ENCODE results near the gene IVD. TPM values are rescaled to one million over a fixed set of nuclear protein-coding genes. Genes with fewer than 3 reads are reported as not detected.

IVD gene
- total and polyA plus RNA-seq, 9 of the 15 experiments (the other 6 are each of a cell fraction or from before 2014, with no cell fraction given): 0.15 to 4.5 (median 2.4) TPM

GRCh38 chr15:40364251-40364650 lies 41.3 kb upstream of the IVD start:
- Histone ChIP-seq H3K4me3 (no peak overlapping the region), H3K9me3 (replicated peaks; ENCODE audit: control insufficient read depth, insufficient read depth, low read depth, low read length) (no peaks in the 10 kb centered on the region), H3K79me2 (ENCODE audit: control insufficient read depth, insufficient read depth, low read length) (no peaks in the 10 kb centered on the region), H3K27me3 (ENCODE audit: control insufficient read depth in 2 of 2, insufficient read depth in 2 of 2, low read length in 2 of 2) (peaks cover 0 to 10% of the 10 kb centered on the region in 2 experiments; a peak in 2 of 5 replicates), H3K9ac (ENCODE audit: insufficient read depth in 1 of 2, low read depth in 2 of 2, low read length in 2 of 2) (no peak overlapping the region), H3K27ac (ENCODE audit: extremely low read depth, low read depth, low read length) (no peak overlapping the region), H3K36me3 (ENCODE audit: control insufficient read depth, insufficient read depth, low read length) (no peaks in the 10 kb centered on the region), H3K4me1 (replicated peaks in 1 of 2; ENCODE audit: control insufficient read depth in 2 of 2, insufficient read depth in 2 of 2, low read length in 2 of 2) (peaks cover 9 to 37% of the 10 kb centered on the region in 2 experiments), H3K4me2 (ENCODE audit: insufficient read depth, low read length) (no peak overlapping the region), H3K9me1 (ENCODE audit: control insufficient read depth, insufficient read depth, low read length) (no peaks in the 10 kb centered on the region), H4K20me1 (replicated peaks; ENCODE audit: control insufficient read depth, insufficient read depth, low read length) (no peaks in the 10 kb centered on the region), H2AFZ (ENCODE audit: low read depth, low read length) (no peak overlapping the region)
- peak; percentile 32 for FAIRE-seq
- BruUV-seq (replicated peaks): no TSS peak
- intact Hi-C loops (cut with micrococcal nuclease): no loop called here
- peak; percentile 70 for ATAC-seq
- CTCF ChIA-PET (ENCODE audit: low intra/inter-chr PET ratio): no interaction called here
- no peak for TF ChIP-seq ZNF41 (CRISPR knock-in tag; conservative IDR thresholded peaks at IDR 0.05)
- TF ChIP-seq TFAP4 (CRISPR knock-in tag; IDR thresholded peaks at IDR 0.05; ENCODE audit: borderline replicate concordance): peak; percentile 86
- TF ChIP-seq ZNF584 (CRISPR knock-in tag; IDR thresholded peaks at IDR 0.05; ENCODE audit: low read depth): no peak
- TF ChIP-seq TRIM28 (IDR thresholded peaks at IDR 0.05): no peak
- TF ChIP-seq ASH1L (IDR thresholded peaks at IDR 0.05; ENCODE audit: borderline replicate concordance, low read depth, partially characterized antibody): no peak
- no peak for TF ChIP-seq HDAC1 (IDR thresholded peaks at IDR 0.05)
- no peak for TF ChIP-seq ZBTB34 (CRISPR knock-in tag; IDR thresholded peaks at IDR 0.05)
- POLR2A ChIA-PET: interaction anchor here (0.9 kb wide), 1 partner anchor 69 kb away, joined by 3 read pairs; no protein-coding TSS in a partner anchor
- peak; percentile 45 to 76 (median 71) for DNase-seq (ENCODE audit: extremely low read depth in 1 of 4, low spot score in 3 of 4)
- 2% methylated on average over 5 of the region's 6 CpGs for WGBS (ENCODE audit: insufficient coverage, low coverage, missing lambda C conversion rate)
- in situ Hi-C loops (cut with MboI): no loop called here
